CD4-positive, alpha-beta T cell (primary cell): Measurements from ENCODE around the gene SNAP47. TPM values are rescaled to one million over a fixed set of nuclear protein-coding genes. Genes with fewer than 3 reads are reported as not detected.

Experiments used
- ATAC-seq: fragments of 200-7000 bp; cut with Tn5 transposase; one replicate; pipeline ENCODE4 v1.10.0; 2022; ENCODE audit warnings: mild to moderate bottlenecking; ENCODE audit not compliant: poor library complexity
- CTCF ChIA-PET: fragments of 350-600 bp; sonication (Branson Sonifier 250); formaldehyde crosslinking; loops from one replicate; lab custom pipeline; 2021; ENCODE audit warnings: antibody characterized with exemption, inconsistent platforms; lab: Charles Lee
- POLR2A ChIA-PET: fragments of 350-600 bp; sonication (Branson Sonifier 250); formaldehyde crosslinking; loops from one replicate; lab custom pipeline; 2021; ENCODE audit warnings: antibody characterized with exemption, inconsistent platforms; lab: Charles Lee
- DNase-seq, 14 experiments: peaks; one replicate each; pipeline ENCODE4 v3.0.0-alpha.2; 2013 to 2020; ENCODE audit warnings: mixed read lengths in 2 of 14
- H3K27ac ChIP-seq, 2 donors: one replicate each; pipeline versions ENCODE4 v1.5.1 to v1.7.0; 2013; ENCODE audit warnings: low read length in 2 of 2, low read depth in 1 of 2, mild to moderate bottlenecking in 1 of 2
- H3K27me3 ChIP-seq, 2 experiments: 1 replicate in 1 of 2; 2 replicates in 1 of 2; pipeline versions ENCODE4 v1.6.1 to v1.7.0; 2013; ENCODE audit warnings: low read length in 2 of 2, control low read depth in 1 of 2, mild to moderate bottlenecking in 1 of 2, moderate library complexity in 1 of 2; ENCODE audit not compliant: insufficient read depth in 2 of 2, control insufficient read depth in 1 of 2
- H3K36me3 ChIP-seq: one replicate; pipeline ENCODE4 v1.6.1; 2013; ENCODE audit warnings: low read length, control low read depth; ENCODE audit not compliant: insufficient read depth
- H3K4me1 ChIP-seq: one replicate; pipeline ENCODE4 v1.6.1; 2013; ENCODE audit warnings: low read length, control low read depth; ENCODE audit not compliant: insufficient read depth
- H3K4me3 ChIP-seq: one replicate; pipeline ENCODE4 v1.5.1; 2013; ENCODE audit warnings: mild to moderate bottlenecking, low read length, moderate library complexity
- H3K9me3 ChIP-seq, 2 experiments: 1 replicate in 1 of 2; 2 replicates in 1 of 2; pipeline versions ENCODE4 v1.6.1 to v1.7.0; 2013; ENCODE audit warnings: low read length in 2 of 2, mild to moderate bottlenecking in 2 of 2, control low read depth in 1 of 2, moderate library complexity in 1 of 2; ENCODE audit not compliant: control insufficient read depth in 1 of 2, insufficient read depth in 1 of 2
- H3K27ac Mint-ChIP-seq: one replicate; pipeline ENCODE4 v1.8.0; 2020; ENCODE audit warnings: mixed read lengths
- H3K27me3 Mint-ChIP-seq: one replicate; pipeline ENCODE4 v1.8.0; 2021; ENCODE audit warnings: mixed read lengths
- H3K36me3 Mint-ChIP-seq: one replicate; pipeline ENCODE4 v1.8.0; 2021; ENCODE audit warnings: low read depth, mixed read lengths
- H3K4me1 Mint-ChIP-seq: one replicate; pipeline ENCODE4 v1.8.0; 2021; ENCODE audit warnings: low read depth, mixed read lengths
- H3K4me3 Mint-ChIP-seq: one replicate; pipeline ENCODE4 v1.8.0; 2020; ENCODE audit warnings: mild to moderate bottlenecking, mixed read lengths
- H3K9me3 Mint-ChIP-seq: one replicate; pipeline ENCODE4 v1.8.0; 2020; ENCODE audit warnings: mixed read lengths
- CTCF ChIP-seq: fragments of 200-600 bp; IDR thresholded peaks from one replicate; pipeline ENCODE4 v1.8.0; 2022; ENCODE audit warnings: antibody characterized with exemption, mild to moderate bottlenecking
- intact Hi-C, 2 experiments: fragments of 100-400 bp; cut with DNase I in 1 of 2; cut with micrococcal nuclease in 1 of 2; formaldehyde crosslinking; loops; one replicate each; pipeline versions ENCODE4 v1.15.1 to v1.9.0; 2023 to 2025; cut with DNase I, micrococcal nuclease
- total RNA-seq, 174 experiments: library from RNA in 2 of 174; stranded (reverse) in 2 of 174; gene quantifications; one replicate each; pipeline ENCODE4 v1.2.3 and lab custom pipeline; 2021 to 2026

SNAP47 gene
- total RNA-seq, 2 experiments from 2014 or later = 12.8 to 14.0 TPM

- Mint-ChIP-seq H3K27ac (no peak overlapping the region), H3K9me3 (peaks cover 5% of the 10 kb centered on the region), H3K36me3 (peaks cover 7% of the 10 kb centered on the region), H3K4me3 (peak overlapping the region; percentile 73), H3K27me3 (peaks cover 5% of the 10 kb centered on the region), H3K4me1 (peaks cover 25% of the 10 kb centered on the region)
- ChIA-PET POLR2A (interaction anchor here (0.6 kb wide), 1 partner anchor 333 kb away, joined by 3 read pairs; no protein-coding TSS in a partner anchor), CTCF (interaction anchor here (0.7 kb wide), 2 partner anchors 72 to 439 kb away, joined by 5 read pairs; no protein-coding TSS in a partner anchor)
- Histone ChIP-seq H3K4me1 (peaks cover 27% of the 10 kb centered on the region), H3K4me3 (no peak overlapping the region), H3K9me3 (peaks cover 4 to 16% of the 10 kb centered on the region in 2 experiments), H3K27me3 (no peaks in the 10 kb centered on the region), H3K36me3 (peaks cover 2% of the 10 kb centered on the region), H3K27ac (no peak overlapping the region)
- DNase-seq = no peak
- intact Hi-C loops = loop anchor here in 1 of 2 experiments (5.0 kb wide), 1 partner anchor 551 kb away; no protein-coding TSS in a partner anchor
- no peak for TF ChIP-seq CTCF
- no peak for ATAC-seq
Measured at GRCh38 chr1:227726318-227726717, 8.9 kb upstream of the SNAP47 start.

GRCh38 chr1:227726924-227727599 is 8.2 kb upstream of the SNAP47 start:
- CTCF ChIA-PET = no interaction called here
- Mint-ChIP-seq H3K36me3 (no peaks in the 10 kb centered on the region), H3K9me3 (peaks cover 2% of the 10 kb centered on the region), H3K4me1 (peaks cover 25% of the 10 kb centered on the region), H3K27me3 (peaks cover 5% of the 10 kb centered on the region), H3K27ac (no peak overlapping the region), H3K4me3 (peak overlapping the region; percentile 73)
- POLR2A ChIA-PET = interaction anchor here (0.7 kb wide), 1 partner anchor 502 kb away, joined by 3 read pairs; no protein-coding TSS in a partner anchor
- Histone ChIP-seq H3K36me3 (peaks cover 4% of the 10 kb centered on the region), H3K4me1 (peaks cover 27% of the 10 kb centered on the region), H3K4me3 (no peak overlapping the region), H3K27me3 (no peaks in the 10 kb centered on the region), H3K9me3 (peaks cover 4 to 9% of the 10 kb centered on the region in 2 experiments), H3K27ac (no peak overlapping the region)
- no peak for TF ChIP-seq CTCF
- intact Hi-C loops = loop anchor here in 1 of 2 experiments (5.0 kb wide), 1 partner anchor 550 kb away; no protein-coding TSS in a partner anchor
- ATAC-seq = no peak
- DNase-seq = no peak

- ATAC-seq (peak; percentile 58), DNase-seq (peak in 13 of 14 experiments; percentile 46 to 90 (median 70))
- Mint-ChIP-seq H3K9me3 (no peaks in the 10 kb centered on the region), H3K4me1 (peaks cover 26% of the 10 kb centered on the region), H3K27ac (peak overlapping the region; percentile 76), H3K4me3 (peak overlapping the region; percentile 88), H3K36me3 (no peaks in the 10 kb centered on the region), H3K27me3 (peaks cover 5% of the 10 kb centered on the region)
- Histone ChIP-seq H3K27ac (peak overlapping the region in 1 of 2 donors; percentile 9), H3K9me3 (peaks cover 0 to 3% of the 10 kb centered on the region in 2 experiments), H3K4me1 (peaks cover 27% of the 10 kb centered on the region), H3K27me3 (no peaks in the 10 kb centered on the region), H3K4me3 (peak overlapping the region; percentile 77), H3K36me3 (peaks cover 11% of the 10 kb centered on the region)
- ChIA-PET CTCF (no interaction called here), POLR2A (no interaction called here)
- TF ChIP-seq CTCF = no peak
- intact Hi-C loops = loop anchor here in 1 of 2 experiments (5.0 kb wide), 1 partner anchor 549 kb away; no protein-coding TSS in a partner anchor
Measured at GRCh38 chr1:227728059-227728891, 7.0 kb upstream of the SNAP47 start.
